IMR-90 (cell line): ENCODE measurements around the gene PTGES3L. TPM values are rescaled to one million over a fixed set of nuclear protein-coding genes. Genes with fewer than 3 reads are reported as not detected.

Experiments used
- ATAC-seq: fragments of 200-7000 bp; cut with Tn5 transposase; 2 replicates; pipeline ENCODE4 v1.9.1; 2020; ENCODE audit warnings: low read depth, mild to moderate bottlenecking, moderate library complexity
- BruUV-seq: library from RNA; stranded (reverse); fragments of 400-500 nt; replicated peaks from 2 replicates; lab custom pipeline; 2021; lab: Mats Ljungman, UMichigan
- CTCF ChIA-PET: fragments of 300-600 bp; formaldehyde crosslinking; extraction: SDS; loops from one replicate; lab custom pipeline; 2021; ENCODE audit warnings: antibody characterized with exemption; lab: Yijun Ruan, JAX
- POLR2A ChIA-PET: fragments of 300-600 bp; sonication (Branson Sonifier 250); formaldehyde crosslinking; loops from one replicate; lab custom pipeline; 2022; ENCODE audit warnings: antibody characterized with exemption; ENCODE audit not compliant: unreplicated experiment; lab: Charles Lee
- DNase-seq: peaks from one replicate; pipeline ENCODE4 v3.0.0; 2013
- H2AFZ ChIP-seq: replicated peaks from 2 replicates; pipeline ENCODE3; 2013; ENCODE audit warnings: low read length, mild to moderate bottlenecking; ENCODE audit not compliant: poor library complexity
- H2AK5ac ChIP-seq: 2 replicates; pipeline ENCODE4 v1.6.1; 2013; ENCODE audit warnings: low read depth, low read length, inconsistent platforms
- H2AK9ac ChIP-seq: replicated peaks from 2 replicates; pipeline ENCODE3; 2013; ENCODE audit warnings: mild to moderate bottlenecking, low read depth, low read length, moderate library complexity; ENCODE audit not compliant: poor library complexity
- H2BK120ac ChIP-seq: 2 replicates; pipeline ENCODE4 v1.6.1; 2013; ENCODE audit warnings: low read depth, low read length, inconsistent platforms
- H2BK15ac ChIP-seq: 3 replicates; pipeline ENCODE4 v1.6.1; 2013; ENCODE audit warnings: low read depth, low read length, inconsistent platforms
- H2BK20ac ChIP-seq: 2 replicates; pipeline ENCODE4 v1.6.1; 2013; ENCODE audit warnings: low read depth, mild to moderate bottlenecking, inconsistent platforms, low read length, moderate library complexity
- H2BK5ac ChIP-seq: 2 replicates; pipeline ENCODE4 v1.6.1; 2013; ENCODE audit warnings: mild to moderate bottlenecking, low read depth, low read length, inconsistent platforms; ENCODE audit not compliant: poor library complexity, severe bottlenecking
- H3K14ac ChIP-seq: replicated peaks from 2 replicates; pipeline ENCODE4 v1.6.1; 2013; ENCODE audit warnings: low read depth, low read length, inconsistent platforms
- H3K18ac ChIP-seq: 2 replicates; pipeline ENCODE4 v1.6.1; 2013; ENCODE audit warnings: low read depth, low read length, control low read depth
- H3K23ac ChIP-seq: 2 replicates; pipeline ENCODE4 v1.6.1; 2013; ENCODE audit warnings: low read depth, low read length, inconsistent platforms
- H3K27ac ChIP-seq: 2 replicates; pipeline ENCODE4 v1.5.1; 2013; ENCODE audit warnings: mild to moderate bottlenecking, control low read depth, low read length; ENCODE audit not compliant: insufficient read depth
- H3K27me3 ChIP-seq: 2 replicates; pipeline ENCODE4 v1.6.1; 2013; ENCODE audit warnings: low read length; ENCODE audit not compliant: control insufficient read depth, insufficient read depth
- H3K36me3 ChIP-seq: 2 replicates; pipeline ENCODE4 v1.6.1; 2013; ENCODE audit warnings: low read length, mixed read lengths; ENCODE audit not compliant: control insufficient read depth, insufficient read depth
- H3K4ac ChIP-seq: 2 replicates; pipeline ENCODE4 v1.6.1; 2013; ENCODE audit warnings: low read depth, low read length, inconsistent platforms
- H3K4me1 ChIP-seq: 2 replicates; pipeline ENCODE4 v1.6.1; 2013; ENCODE audit warnings: low read length, mixed read lengths; ENCODE audit not compliant: control insufficient read depth, insufficient read depth
- H3K4me2 ChIP-seq: 2 replicates; pipeline ENCODE4 v1.6.1; 2013; ENCODE audit warnings: low read depth, mild to moderate bottlenecking, control low read depth, low read length, moderate library complexity
- H3K4me3 ChIP-seq: 2 replicates; pipeline ENCODE4 v1.5.1; 2013; ENCODE audit warnings: low read depth, mild to moderate bottlenecking, control low read depth, low read length, moderate library complexity; ENCODE audit not compliant: insufficient read depth
- H3K56ac ChIP-seq: 2 replicates; pipeline ENCODE4 v1.6.1; 2013; ENCODE audit warnings: low read length, inconsistent platforms; ENCODE audit not compliant: insufficient read depth; ENCODE audit errors: extremely low read depth
- H3K79me1 ChIP-seq, 2 experiments: 2 replicates each; pipeline ENCODE4 v1.6.1; 2013; ENCODE audit warnings: low read length in 2 of 2, inconsistent platforms in 1 of 2, low read depth in 1 of 2
- H3K9ac ChIP-seq: 2 replicates; pipeline ENCODE4 v1.6.1; 2013; ENCODE audit warnings: low read depth, low read length, control low read depth
- H3K9me1 ChIP-seq: 2 replicates; pipeline ENCODE4 v1.6.1; 2013; ENCODE audit warnings: low read length, inconsistent platforms; ENCODE audit not compliant: insufficient read depth
- H3K9me3 ChIP-seq: 2 replicates; pipeline ENCODE4 v1.6.1; 2013; ENCODE audit warnings: low read length; ENCODE audit not compliant: control insufficient read depth, insufficient read depth
- H4K20me1 ChIP-seq: 2 replicates; pipeline ENCODE4 v1.6.1; 2013; ENCODE audit warnings: low read length, inconsistent platforms; ENCODE audit not compliant: insufficient read depth
- H4K5ac ChIP-seq: 2 replicates; pipeline ENCODE4 v1.6.1; 2013; ENCODE audit warnings: mild to moderate bottlenecking, low read depth, low read length, control low read depth
- H4K8ac ChIP-seq, 2 experiments: 2 replicates each; pipeline ENCODE4 v1.6.1; 2013; ENCODE audit warnings: low read depth in 2 of 2, low read length in 2 of 2, control low read depth in 1 of 2, inconsistent platforms in 1 of 2
- H4K91ac ChIP-seq: 2 replicates; pipeline ENCODE4 v1.6.1; 2013; ENCODE audit warnings: low read depth, low read length, inconsistent platforms; ENCODE audit not compliant: insufficient read depth
- CEBPB ChIP-seq: IDR thresholded peaks from 2 replicates; pipeline ENCODE4 v1.6.1; 2012; ENCODE audit warnings: low read depth, low read length, improper control_type of control experiment
- CHD1 ChIP-seq: IDR thresholded peaks from 2 replicates; pipeline ENCODE4 v1.6.1; 2012; ENCODE audit warnings: low read depth, low read length, improper control_type of control experiment
- FOS ChIP-seq: fragments of 150-350 bp; IDR thresholded peaks from 2 replicates; pipeline ENCODE4 v1.6.1; 2016; ENCODE audit warnings: low read depth, low read length
- MAFK ChIP-seq: IDR thresholded peaks from 2 replicates; pipeline ENCODE4 v1.6.1; 2012; ENCODE audit warnings: low read depth, low read length, improper control_type of control experiment
- MAZ ChIP-seq: IDR thresholded peaks from 2 replicates; pipeline ENCODE4 v1.6.1; 2012; ENCODE audit warnings: low read depth, mild to moderate bottlenecking, low read length, improper control_type of control experiment, moderate library complexity, borderline replicate concordance
- POLR2A ChIP-seq: IDR thresholded peaks from 2 replicates; pipeline ENCODE4 v1.6.1; 2012; ENCODE audit warnings: mild to moderate bottlenecking, low read depth, low read length
- RFX5 ChIP-seq: IDR thresholded peaks from 2 replicates; pipeline ENCODE4 v1.8.0; 2012; ENCODE audit warnings: low read depth, mild to moderate bottlenecking, low read length, moderate library complexity
- WGBS, 2 experiments: methylation state at CpG; one replicate each; pipeline versions ENCODE4 v1.1.5 to v1.1.7; 2013; ENCODE audit warnings: missing lambda C conversion rate in 2 of 2; ENCODE audit not compliant: insufficient read length in 1 of 2; ENCODE audit errors: extremely low coverage in 2 of 2; 5-methylcytosine and 5-hydroxymethylcytosine counted together
- dilution Hi-C: fragments of 300-500 bp; cut with HindIII; formaldehyde crosslinking; loops from one replicate; pipeline ENCODE4 v1.14.3; 2018; ENCODE audit warnings: low sequenced_read_pairs; ENCODE audit not compliant: unreplicated experiment
- in situ Hi-C: fragments of 300-500 bp; cut with MboI; formaldehyde crosslinking; loops from 3 replicates; pipeline ENCODE4 v1.14.3; 2019; ENCODE audit warnings: low sequenced_read_pairs, inconsistent platforms, mixed read lengths
- intact Hi-C: fragments of 100-400 bp; cut with micrococcal nuclease; formaldehyde crosslinking; loops from 2 replicates; pipeline ENCODE4 v1.10.0; 2022
- polyA plus RNA-seq, 3 experiments: library from polyadenylated mRNA; depleted of rRNA; stranded (reverse); fragments of >200 nt; gene quantifications; 2 replicates each; pipeline ENCODE4 v1.2.3, GENCODE V29; 2012; ENCODE audit warnings: low replicate concordance in 1 of 3
- total RNA-seq: library from RNA; depleted of rRNA; stranded (reverse); fragments of >200 nt; gene quantifications from 2 replicates; pipeline ENCODE4 v1.2.3, GENCODE V29; 2012
- TF ChIP-seq, protein P1 (sequence below): fragments of 150-350 bp; IDR thresholded peaks from 2 replicates; pipeline ENCODE4 v1.6.1; 2016; ENCODE audit warnings: low read depth, mild to moderate bottlenecking, low read length, moderate library complexity, borderline replicate concordance
- TF ChIP-seq, protein P2 (sequence below): fragments of 150-350 bp; IDR thresholded peaks from 2 replicates; pipeline ENCODE4 v1.6.1; 2017; ENCODE audit warnings: mild to moderate bottlenecking, antibody characterized with exemption, low read length, low read depth

Gene PTGES3L
- total and polyA plus RNA-seq, 2 of the 4 experiments (the other 2 are of a cell fraction) = 1.4 to 2.4 TPM

DNA sequence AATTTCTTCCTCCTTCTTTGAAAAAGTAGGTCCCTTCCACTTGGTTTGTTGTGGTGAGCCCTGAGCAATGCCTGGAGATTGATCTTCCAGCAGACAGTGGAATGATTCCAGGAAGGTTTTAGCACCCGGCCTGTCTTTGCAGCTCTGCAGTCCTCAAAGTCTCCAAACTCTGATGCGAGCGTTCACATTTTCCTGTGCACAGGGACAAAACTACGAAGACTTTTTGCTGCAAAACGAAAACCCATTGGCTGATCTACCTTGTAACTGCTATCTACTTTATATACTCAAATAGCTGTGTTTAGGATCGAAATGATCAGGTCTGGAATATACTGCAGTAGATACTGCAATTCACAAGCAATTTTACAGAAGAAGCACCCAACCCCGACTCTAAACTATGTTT is 57.6 kb downstream of the PTGES3L start:
- Histone ChIP-seq H3K56ac (no peak overlapping the region), H4K20me1 (no peaks in the 10 kb centered on the region), H2AK5ac (no peak overlapping the region), H3K27ac (no peak overlapping the region), H3K79me1 (no peaks in the 10 kb centered on the region), H3K23ac (no peak overlapping the region), H3K18ac (no peak overlapping the region), H3K4ac (no peak overlapping the region), H2BK5ac (no peak overlapping the region), H3K27me3 (peaks cover 30% of the 10 kb centered on the region), H4K5ac (no peak overlapping the region), H4K8ac (no peak overlapping the region), H4K91ac (no peak overlapping the region), H2BK20ac (no peak overlapping the region), H2AK9ac (no peak overlapping the region), H3K4me3 (no peak overlapping the region), H2BK120ac (no peak overlapping the region), H3K36me3 (no peaks in the 10 kb centered on the region), H3K14ac (no peak overlapping the region), H3K4me1 (no peaks in the 10 kb centered on the region), H3K9me1 (no peaks in the 10 kb centered on the region), H3K9ac (no peak overlapping the region), H3K9me3 (no peaks in the 10 kb centered on the region), H3K4me2 (no peak overlapping the region), H2BK15ac (no peak overlapping the region), H2AFZ (no peak overlapping the region)
- dilution Hi-C loops (no loop called here), in situ Hi-C loops (no loop called here), intact Hi-C loops (no loop called here)
- 20% methylated on average over 1 of the region's 7 CpGs; no CpG with 5 or more reads in 1 of the 2 experiments for WGBS, 2 experiments
- CTCF ChIA-PET = no interaction called here
- ATAC-seq (no peak), DNase-seq (no peak)
- POLR2A ChIA-PET = no interaction called here
- no TSS peak for BruUV-seq
- TF ChIP-seq MAZ (no peak), FOS (no peak), CHD1 (no peak), CEBPB (no peak), MAFK (no peak), POLR2A (no peak), RFX5 (no peak)
- TF ChIP-seq, protein P1, sequence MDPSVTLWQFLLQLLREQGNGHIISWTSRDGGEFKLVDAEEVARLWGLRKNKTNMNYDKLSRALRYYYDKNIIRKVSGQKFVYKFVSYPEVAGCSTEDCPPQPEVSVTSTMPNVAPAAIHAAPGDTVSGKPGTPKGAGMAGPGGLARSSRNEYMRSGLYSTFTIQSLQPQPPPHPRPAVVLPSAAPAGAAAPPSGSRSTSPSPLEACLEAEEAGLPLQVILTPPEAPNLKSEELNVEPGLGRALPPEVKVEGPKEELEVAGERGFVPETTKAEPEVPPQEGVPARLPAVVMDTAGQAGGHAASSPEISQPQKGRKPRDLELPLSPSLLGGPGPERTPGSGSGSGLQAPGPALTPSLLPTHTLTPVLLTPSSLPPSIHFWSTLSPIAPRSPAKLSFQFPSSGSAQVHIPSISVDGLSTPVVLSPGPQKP = no peak
- TF ChIP-seq, protein P2, sequence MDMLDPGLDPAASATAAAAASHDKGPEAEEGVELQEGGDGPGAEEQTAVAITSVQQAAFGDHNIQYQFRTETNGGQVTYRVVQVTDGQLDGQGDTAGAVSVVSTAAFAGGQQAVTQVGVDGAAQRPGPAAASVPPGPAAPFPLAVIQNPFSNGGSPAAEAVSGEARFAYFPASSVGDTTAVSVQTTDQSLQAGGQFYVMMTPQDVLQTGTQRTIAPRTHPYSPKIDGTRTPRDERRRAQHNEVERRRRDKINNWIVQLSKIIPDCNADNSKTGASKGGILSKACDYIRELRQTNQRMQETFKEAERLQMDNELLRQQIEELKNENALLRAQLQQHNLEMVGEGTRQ = no peak
